Liver (tissue), 3 donors: ENCODE measurements around the gene KDM3A.

Experiments used
- TF ChIP-seq, protein P1 (sequence below): fragments of 150-350 bp; IDR thresholded peaks from 2 replicates; pipeline ENCODE4 v1.5.1; 2017; ENCODE audit warnings: improper control_type of control experiment, low read depth, low read length; ENCODE audit not compliant: missing input control
- TF ChIP-seq, protein P2 (sequence below): IDR thresholded peaks from 2 replicates; pipeline ENCODE4 v1.6.1; 2016; ENCODE audit warnings: antibody characterized with exemption
- donor health status: healthy.
- donor health status: healthy.

DNA sequence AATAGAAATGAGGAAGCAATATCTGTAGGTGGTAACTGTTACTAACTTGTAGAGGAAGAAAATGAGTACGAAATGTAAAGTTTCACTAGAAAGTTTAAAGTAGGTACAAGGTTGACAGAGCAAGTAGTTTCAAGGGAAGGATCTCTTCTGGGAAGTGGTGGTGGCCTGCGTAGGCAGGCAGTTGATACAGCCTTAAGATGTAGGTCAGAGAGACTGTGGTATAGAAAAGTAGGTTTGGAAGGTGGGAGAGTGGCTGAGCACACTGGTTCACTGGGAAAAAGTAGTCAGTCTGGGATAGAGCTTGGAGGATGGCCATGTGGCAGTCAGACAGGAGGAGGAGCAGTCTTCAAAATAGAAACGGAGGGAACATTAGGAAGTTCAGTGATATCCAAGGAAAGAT, 23.5 kb downstream of the KDM3A start:
- TF ChIP-seq, protein P1, sequence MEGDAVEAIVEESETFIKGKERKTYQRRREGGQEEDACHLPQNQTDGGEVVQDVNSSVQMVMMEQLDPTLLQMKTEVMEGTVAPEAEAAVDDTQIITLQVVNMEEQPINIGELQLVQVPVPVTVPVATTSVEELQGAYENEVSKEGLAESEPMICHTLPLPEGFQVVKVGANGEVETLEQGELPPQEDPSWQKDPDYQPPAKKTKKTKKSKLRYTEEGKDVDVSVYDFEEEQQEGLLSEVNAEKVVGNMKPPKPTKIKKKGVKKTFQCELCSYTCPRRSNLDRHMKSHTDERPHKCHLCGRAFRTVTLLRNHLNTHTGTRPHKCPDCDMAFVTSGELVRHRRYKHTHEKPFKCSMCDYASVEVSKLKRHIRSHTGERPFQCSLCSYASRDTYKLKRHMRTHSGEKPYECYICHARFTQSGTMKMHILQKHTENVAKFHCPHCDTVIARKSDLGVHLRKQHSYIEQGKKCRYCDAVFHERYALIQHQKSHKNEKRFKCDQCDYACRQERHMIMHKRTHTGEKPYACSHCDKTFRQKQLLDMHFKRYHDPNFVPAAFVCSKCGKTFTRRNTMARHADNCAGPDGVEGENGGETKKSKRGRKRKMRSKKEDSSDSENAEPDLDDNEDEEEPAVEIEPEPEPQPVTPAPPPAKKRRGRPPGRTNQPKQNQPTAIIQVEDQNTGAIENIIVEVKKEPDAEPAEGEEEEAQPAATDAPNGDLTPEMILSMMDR = no peak
- TF ChIP-seq, protein P2, sequence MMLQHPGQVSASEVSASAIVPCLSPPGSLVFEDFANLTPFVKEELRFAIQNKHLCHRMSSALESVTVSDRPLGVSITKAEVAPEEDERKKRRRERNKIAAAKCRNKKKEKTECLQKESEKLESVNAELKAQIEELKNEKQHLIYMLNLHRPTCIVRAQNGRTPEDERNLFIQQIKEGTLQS = no peak
